ENCODE results near the gene WDR48.
"Not testable (repeated sequence)": the region's sequence is repeated elsewhere in the genome, so short reads cannot be mapped to it uniquely, and the experiment has no call there.

The WDR48 gene

GRCh38 chr3:39053696-39054095, 1.9 kb downstream of the WDR48 start:
- H3K4me1 ChIP-seq: peaks cover 5% of the 10 kb centered on the region
- no peak for TF ChIP-seq CTCF (IDR thresholded peaks at IDR 0.05)
- H3K27ac ChIP-seq: no peak overlapping the region
- H3K79me2 ChIP-seq: peaks cover 18% of the 10 kb centered on the region
- no peak overlapping the region for H3K4me2 ChIP-seq (ENCODE audit: low read length)
- no peak overlapping the region for H2AFZ ChIP-seq
- H3K4me3 ChIP-seq (ENCODE audit: low read depth, low read length): no peak overlapping the region
- H3K27me3 ChIP-seq (ENCODE audit: control insufficient read depth, insufficient read depth, low read length): no peaks in the 10 kb centered on the region
- no peak overlapping the region for H3K9ac ChIP-seq
- H3K36me3 ChIP-seq (ENCODE audit: control insufficient read depth, insufficient read depth, low read length): no peaks in the 10 kb centered on the region
- H3K9me3 ChIP-seq (ENCODE audit: control insufficient read depth, low read length): no peaks in the 10 kb centered on the region

- no peaks in the 10 kb centered on the region for H3K36me3 ChIP-seq (ENCODE audit: control insufficient read depth, insufficient read depth, low read length)
- no peak overlapping the region for H2AFZ ChIP-seq
- H3K4me2 ChIP-seq (ENCODE audit: low read length): no peak overlapping the region
- no peaks in the 10 kb centered on the region for H3K27me3 ChIP-seq (ENCODE audit: control insufficient read depth, insufficient read depth, low read length)
- H3K4me3 ChIP-seq (ENCODE audit: low read depth, low read length): no peak overlapping the region
- no peak for TF ChIP-seq CTCF (IDR thresholded peaks at IDR 0.05)
- peaks cover 20% of the 10 kb centered on the region for H3K79me2 ChIP-seq
- H3K4me1 ChIP-seq: peaks cover 4% of the 10 kb centered on the region
- H3K9me3 ChIP-seq (ENCODE audit: control insufficient read depth, low read length): no peaks in the 10 kb centered on the region
- no peak overlapping the region for H3K9ac ChIP-seq
- no peak overlapping the region for H3K27ac ChIP-seq
Measured at GRCh38 chr3:39056151-39056550, 4.3 kb downstream of the WDR48 start.

DNA sequence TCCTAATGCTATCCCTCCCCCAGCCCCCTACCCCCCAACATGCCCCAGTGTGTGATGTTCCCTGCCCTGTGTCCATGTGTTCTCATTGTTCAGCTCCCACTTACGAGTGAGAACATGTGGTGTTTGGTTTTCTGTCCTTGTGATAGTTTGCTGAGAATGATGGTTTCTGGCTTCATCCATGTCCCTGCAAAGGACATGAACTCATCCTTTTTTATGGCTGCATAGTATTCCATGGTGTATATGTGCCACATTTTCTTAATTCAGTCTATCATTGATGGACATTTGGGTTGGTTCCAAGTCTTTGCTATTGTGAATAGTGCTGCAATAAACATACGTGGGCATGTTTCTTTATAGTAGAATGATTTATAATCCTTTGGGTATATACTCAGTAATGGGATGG, 9.4 kb downstream of the WDR48 start:
- not testable (repeated sequence) for H3K9ac ChIP-seq; H2AFZ ChIP-seq; H3K4me2 ChIP-seq (ENCODE audit: low read length); H3K27ac ChIP-seq; H3K4me3 ChIP-seq (ENCODE audit: low read depth, low read length); H3K79me2 ChIP-seq; H3K27me3 ChIP-seq (ENCODE audit: control insufficient read depth, insufficient read depth, low read length); H3K36me3 ChIP-seq (ENCODE audit: control insufficient read depth, insufficient read depth, low read length); H3K9me3 ChIP-seq (ENCODE audit: control insufficient read depth, low read length); H3K4me1 ChIP-seq

DNA sequence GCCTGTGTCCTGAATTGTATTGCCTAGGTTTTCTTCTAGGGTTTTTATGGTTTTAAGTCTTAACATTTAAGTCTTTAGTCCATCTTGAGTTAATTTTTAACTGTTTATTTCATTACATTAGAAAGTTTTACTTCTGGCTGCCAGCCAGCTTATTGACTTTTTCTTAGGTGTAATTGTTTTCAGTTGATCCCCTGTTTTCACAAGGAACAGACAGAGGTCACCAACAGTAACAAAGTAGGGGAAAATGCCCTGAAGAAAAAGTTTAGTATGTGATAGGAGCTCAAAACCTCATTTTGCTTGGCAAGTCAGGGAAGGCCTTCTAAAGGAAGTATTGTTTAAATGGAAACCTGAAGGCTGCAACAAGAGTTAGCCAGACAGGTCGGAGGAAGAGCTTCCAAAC, 10.4 kb downstream of the WDR48 start:
- peaks cover 3% of the 10 kb centered on the region for H3K4me1 ChIP-seq
- no peaks in the 10 kb centered on the region for H3K9me3 ChIP-seq (ENCODE audit: control insufficient read depth, low read length)
- H3K27me3 ChIP-seq (ENCODE audit: control insufficient read depth, insufficient read depth, low read length): no peaks in the 10 kb centered on the region
- no peak overlapping the region for H3K9ac ChIP-seq
- H3K79me2 ChIP-seq: peaks cover 6% of the 10 kb centered on the region
- no peak overlapping the region for H3K4me3 ChIP-seq (ENCODE audit: low read depth, low read length)
- no peak overlapping the region for H3K27ac ChIP-seq
- no peaks in the 10 kb centered on the region for H3K36me3 ChIP-seq (ENCODE audit: control insufficient read depth, insufficient read depth, low read length)
- TF ChIP-seq CTCF (IDR thresholded peaks at IDR 0.05): no peak
- no peak overlapping the region for H3K4me2 ChIP-seq (ENCODE audit: low read length)
- H2AFZ ChIP-seq: no peak overlapping the region

DNA sequence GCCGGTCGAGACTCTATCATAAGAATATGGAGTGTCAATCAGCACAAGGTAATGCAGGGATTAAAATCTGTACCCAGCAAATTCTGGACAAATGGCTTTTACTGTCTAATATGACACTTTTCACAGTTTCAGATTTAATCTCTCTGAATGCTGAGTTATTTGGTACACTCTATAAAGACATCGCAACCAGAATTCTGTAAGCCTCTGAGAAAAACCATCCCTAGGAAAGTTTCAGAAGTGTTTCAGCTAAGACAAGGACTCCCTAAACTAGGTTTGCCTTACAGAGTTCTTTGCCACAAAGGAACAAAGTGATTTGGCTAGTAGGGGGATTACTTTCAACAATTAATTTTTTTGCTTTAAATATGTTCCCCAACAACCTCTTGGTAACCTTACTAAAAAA, 11.3 kb downstream of the WDR48 start:
- no peaks in the 10 kb centered on the region for H3K9me3 ChIP-seq (ENCODE audit: control insufficient read depth, low read length)
- TF ChIP-seq CTCF (IDR thresholded peaks at IDR 0.05): no peak
- no peak overlapping the region for H3K4me3 ChIP-seq (ENCODE audit: low read depth, low read length)

More for the DNA sequence above, 11.3 kb downstream of the WDR48 start:
- H2AFZ ChIP-seq: no peak overlapping the region
- no peaks in the 10 kb centered on the region for H3K27me3 ChIP-seq (ENCODE audit: control insufficient read depth, insufficient read depth, low read length)
- no peak overlapping the region for H3K27ac ChIP-seq
- no peak overlapping the region for H3K4me2 ChIP-seq (ENCODE audit: low read length)
- peaks cover 4% of the 10 kb centered on the region for H3K79me2 ChIP-seq
- H3K9ac ChIP-seq: no peak overlapping the region
- H3K4me1 ChIP-seq: peaks cover 3% of the 10 kb centered on the region
- no peaks in the 10 kb centered on the region for H3K36me3 ChIP-seq (ENCODE audit: control insufficient read depth, insufficient read depth, low read length)
